Endothelial cell of umbilical vein (primary cell): Measurements from ENCODE around the gene SPG11.

Experiments
- FOS ChIP-seq: IDR thresholded peaks from 2 replicates; pipeline ENCODE4 v1.6.1; 2011; ENCODE audit warnings: mild to moderate bottlenecking, low read length, moderate library complexity, borderline replicate concordance; ENCODE audit not compliant: insufficient read depth
- JUN ChIP-seq: IDR thresholded peaks from 2 replicates; pipeline ENCODE4 v1.6.1; 2011; ENCODE audit warnings: borderline replicate concordance, low read depth; ENCODE audit not compliant: insufficient read length, insufficient read depth
- POLR2A ChIP-seq: IDR thresholded peaks from 2 replicates; pipeline ENCODE4 v1.6.1; 2012; ENCODE audit warnings: low read depth, mild to moderate bottlenecking, control low read depth, low read length
- POLR2AphosphoS5 ChIP-seq: IDR thresholded peaks from 2 replicates; pipeline ENCODE4 v1.6.1; 2012; ENCODE audit warnings: low read depth, mild to moderate bottlenecking, control low read depth, low read length, moderate library complexity; ENCODE audit not compliant: insufficient read depth
- TF ChIP-seq, protein P1 (sequence below), 2 donors: IDR thresholded peaks; 1 replicate in 1 of 2; 2 replicates in 1 of 2; pipeline ENCODE4 v1.5.1; 2011; ENCODE audit warnings: low read length in 2 of 2, mild to moderate bottlenecking in 2 of 2, moderate library complexity in 2 of 2, control low read depth in 1 of 2, inconsistent platforms in 1 of 2, low read depth in 1 of 2; ENCODE audit not compliant: insufficient read depth in 1 of 2; ENCODE audit errors: extremely low read depth in 1 of 2

DNA sequence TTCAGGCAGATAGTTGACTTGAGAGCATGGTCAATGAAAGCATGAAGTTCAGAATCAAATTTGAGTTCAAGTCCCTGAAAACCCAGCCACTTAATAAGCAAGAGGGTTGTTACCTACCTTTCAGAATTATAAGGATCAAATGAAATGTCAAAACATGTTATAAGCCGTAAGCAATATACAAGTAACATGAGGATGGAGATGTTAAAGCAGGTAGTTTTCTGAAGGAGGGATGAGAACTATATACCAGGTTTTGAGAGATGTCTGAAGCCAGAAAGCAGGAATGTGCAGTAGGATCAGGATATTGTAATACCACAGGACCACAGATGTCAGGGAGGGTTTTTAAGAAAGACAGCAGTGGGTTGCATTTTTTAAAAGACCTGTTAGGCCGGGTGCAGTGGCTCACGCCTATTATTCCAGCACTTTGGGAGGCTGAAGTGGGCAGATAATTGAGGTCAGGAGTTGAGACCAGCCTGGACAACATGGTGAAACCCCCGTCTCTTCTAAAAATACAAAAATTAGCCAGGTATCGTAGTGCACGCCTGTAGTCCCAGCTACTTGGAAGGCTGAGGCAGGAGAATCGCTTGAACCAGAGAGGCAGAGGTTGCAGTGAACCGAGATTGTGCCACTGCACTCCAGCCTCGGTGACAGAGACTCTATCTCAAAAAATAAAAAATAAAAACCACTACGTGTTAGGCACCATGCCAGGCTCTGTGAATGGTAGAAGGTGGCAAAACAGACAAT, 133.4 kb downstream of the SPG11 start:
- TF ChIP-seq JUN (no peak), POLR2A (peak; percentile 22), FOS (no peak), POLR2AphosphoS5 (no peak)
- TF ChIP-seq, protein P1, sequence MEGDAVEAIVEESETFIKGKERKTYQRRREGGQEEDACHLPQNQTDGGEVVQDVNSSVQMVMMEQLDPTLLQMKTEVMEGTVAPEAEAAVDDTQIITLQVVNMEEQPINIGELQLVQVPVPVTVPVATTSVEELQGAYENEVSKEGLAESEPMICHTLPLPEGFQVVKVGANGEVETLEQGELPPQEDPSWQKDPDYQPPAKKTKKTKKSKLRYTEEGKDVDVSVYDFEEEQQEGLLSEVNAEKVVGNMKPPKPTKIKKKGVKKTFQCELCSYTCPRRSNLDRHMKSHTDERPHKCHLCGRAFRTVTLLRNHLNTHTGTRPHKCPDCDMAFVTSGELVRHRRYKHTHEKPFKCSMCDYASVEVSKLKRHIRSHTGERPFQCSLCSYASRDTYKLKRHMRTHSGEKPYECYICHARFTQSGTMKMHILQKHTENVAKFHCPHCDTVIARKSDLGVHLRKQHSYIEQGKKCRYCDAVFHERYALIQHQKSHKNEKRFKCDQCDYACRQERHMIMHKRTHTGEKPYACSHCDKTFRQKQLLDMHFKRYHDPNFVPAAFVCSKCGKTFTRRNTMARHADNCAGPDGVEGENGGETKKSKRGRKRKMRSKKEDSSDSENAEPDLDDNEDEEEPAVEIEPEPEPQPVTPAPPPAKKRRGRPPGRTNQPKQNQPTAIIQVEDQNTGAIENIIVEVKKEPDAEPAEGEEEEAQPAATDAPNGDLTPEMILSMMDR (IDR thresholded peaks at IDR 0.05; ENCODE audit: extremely low read depth in 1 of 2, insufficient read depth in 1 of 2, low read depth in 1 of 2, low read length in 2 of 2): no peak
